Fibroblast of skin of right quadriceps (primary cell): ENCODE data around the gene RND2.

Experiments used
- DNase-seq: peaks from one replicate; pipeline ENCODE4 v3.0.0-alpha.2; 2013

RND2 gene

DNA sequence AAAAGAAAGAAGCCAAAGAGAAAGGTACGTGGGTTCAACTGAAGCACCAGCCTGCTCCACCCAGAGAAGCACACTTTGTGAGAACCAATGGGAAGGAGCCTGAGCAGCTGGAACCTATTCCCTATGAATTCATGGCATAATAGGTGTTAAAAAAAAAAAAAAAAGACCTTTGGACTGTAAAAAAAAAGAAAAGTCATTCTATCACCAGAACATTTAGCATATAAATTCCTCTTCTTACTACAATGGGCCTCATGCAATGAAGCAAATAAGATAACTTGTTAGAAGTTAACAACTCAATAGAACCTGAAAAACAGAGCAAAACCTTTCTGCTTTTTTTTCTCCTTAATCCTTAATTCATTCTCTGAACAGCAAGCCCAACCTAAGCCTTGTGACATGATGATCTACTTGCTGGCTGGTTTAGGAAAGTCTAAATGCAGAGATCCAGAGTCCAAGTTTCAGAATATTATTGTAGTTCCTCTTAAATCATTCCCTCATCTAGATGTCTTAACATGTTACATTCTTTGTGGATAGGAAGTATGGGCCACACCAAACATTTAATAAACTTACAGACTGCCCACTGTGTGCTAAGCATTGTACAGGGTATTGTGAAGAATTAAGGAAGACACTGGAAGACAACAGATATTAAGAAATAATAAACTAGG is 54.7 kb downstream of the RND2 start:
- no peak for DNase-seq
